K562 (cell line): ENCODE results near the gene PDE4DIP. TPM values are rescaled to one million over a fixed set of nuclear protein-coding genes. Genes with fewer than 3 reads are reported as not detected.
A peak's percentile ranks its signal among the peaks of the same experiment; 100 is the strongest.
"Not testable (repeated sequence)": the region's sequence is repeated elsewhere in the genome, so short reads cannot be mapped to it uniquely, and the experiment has no call there.

Experiments used
- ATAC-seq: fragments of 200-7000 bp; cut with Tn5 transposase; 3 replicates; pipeline ENCODE4 v1.9.1; 2020; ENCODE audit warnings: moderate library complexity
- BruUV-seq: library from RNA; stranded (reverse); fragments of 400-500 nt; replicated peaks from 2 replicates; lab custom pipeline; 2021; lab: Mats Ljungman, UMichigan
- CTCF ChIA-PET: fragments of 300-600 bp; formaldehyde crosslinking; extraction: SDS; loops from one replicate; lab custom pipeline; 2021; ENCODE audit warnings: low intra/inter-chr PET ratio; lab: Yijun Ruan, JAX
- POLR2A ChIA-PET: fragments of 300-600, 350-650 bp; sonication (Branson Sonifier 250); formaldehyde crosslinking; extraction: SDS; loops from one replicate; lab custom pipeline; 2021; ENCODE audit warnings: antibody characterized with exemption, inconsistent platforms; lab: Yijun Ruan, JAX
- DNase-seq, 4 experiments: peaks; one replicate each; pipeline versions ENCODE4 v3.0.0 to v3.0.0-alpha.2; 2011 to 2018; ENCODE audit warnings: low spot score in 3 of 4, mixed read lengths in 3 of 4; ENCODE audit errors: extremely low read depth in 1 of 4
- FAIRE-seq: peaks from 2 replicates; lab custom pipeline; 2011; peaks lifted over from hg19 to GRCh38; lab: Jason Lieb, UNC
- H2AFZ ChIP-seq: 2 replicates; pipeline ENCODE4 v1.6.0; 2011; ENCODE audit warnings: low read depth, low read length, control low read depth, inconsistent platforms
- H3K27ac ChIP-seq: fragments of 200-600 bp; 3 replicates; pipeline ENCODE4 v1.8.0; 2011; ENCODE audit warnings: low read depth, mild to moderate bottlenecking, control low read depth, inconsistent platforms, low read length, moderate library complexity, mixed read lengths; ENCODE audit errors: extremely low read depth
- H3K27me3 ChIP-seq, 2 experiments: fragments of 300-600 bp in 1 of 2; 2 replicates in 1 of 2; 3 replicates in 1 of 2; pipeline versions ENCODE4 v1.6.0 to v1.8.0; 2011; ENCODE audit warnings: inconsistent platforms in 2 of 2, low read length in 2 of 2, mild to moderate bottlenecking in 1 of 2, mixed read lengths in 1 of 2, moderate library complexity in 1 of 2; ENCODE audit not compliant: control insufficient read depth in 2 of 2, insufficient read depth in 2 of 2
- H3K36me3 ChIP-seq: fragments of 300-600 bp; 3 replicates; pipeline ENCODE4 v1.8.0; 2011; ENCODE audit warnings: mild to moderate bottlenecking, low read length, inconsistent platforms; ENCODE audit not compliant: control insufficient read depth, insufficient read depth
- H3K4me1 ChIP-seq, 2 experiments: fragments of 200-600 bp in 1 of 2; replicated peaks in 1 of 2; 2 replicates in 1 of 2; 3 replicates in 1 of 2; pipeline versions ENCODE4 v1.5.1 to v1.8.0; 2011; ENCODE audit warnings: inconsistent platforms in 2 of 2, low read length in 2 of 2, mild to moderate bottlenecking in 1 of 2, mixed read lengths in 1 of 2, moderate library complexity in 1 of 2; ENCODE audit not compliant: control insufficient read depth in 2 of 2, insufficient read depth in 2 of 2
- H3K4me2 ChIP-seq: 2 replicates; pipeline ENCODE4 v1.6.1; 2011; ENCODE audit warnings: low read length, control low read depth, inconsistent platforms, mixed read lengths; ENCODE audit not compliant: insufficient read depth
- H3K4me3 ChIP-seq: fragments of 200-600 bp; sonication (generic), shearing (Covaris generic); 2 replicates; pipeline ENCODE4 v1.5.1; 2016; ENCODE audit warnings: control low read depth, inconsistent platforms
- H3K79me2 ChIP-seq: fragments of 200-600 bp; 3 replicates; pipeline ENCODE4 v1.8.0; 2011; ENCODE audit warnings: low read length, inconsistent platforms; ENCODE audit not compliant: control insufficient read depth, insufficient read depth
- H3K9ac ChIP-seq, 2 experiments: 2 replicates each; pipeline versions ENCODE4 v1.6.0 to v1.6.1; 2011; ENCODE audit warnings: low read depth in 2 of 2, low read length in 2 of 2, control low read depth in 1 of 2, inconsistent platforms in 1 of 2, mild to moderate bottlenecking in 1 of 2, mixed read lengths in 1 of 2; ENCODE audit not compliant: insufficient read depth in 1 of 2
- H3K9me1 ChIP-seq: one replicate; pipeline ENCODE4 v1.6.0; 2011; ENCODE audit warnings: inconsistent platforms, mild to moderate bottlenecking, low read length, moderate library complexity; ENCODE audit not compliant: control insufficient read depth, insufficient read depth
- H3K9me3 ChIP-seq: replicated peaks from 2 replicates; pipeline ENCODE4 v1.5.1; 2011; ENCODE audit warnings: low read depth, low read length, inconsistent platforms; ENCODE audit not compliant: control insufficient read depth, insufficient read depth
- H4K20me1 ChIP-seq: replicated peaks from 2 replicates; pipeline ENCODE4 v1.6.1; 2011; ENCODE audit warnings: low read length, inconsistent platforms, mixed read lengths; ENCODE audit not compliant: control insufficient read depth, insufficient read depth
- WGBS: fragments of 100-300 bp; shearing (Covaris generic); methylation state at CpG from one replicate; pipeline ENCODE4 v1.1.6; 2016; ENCODE audit warnings: low coverage, mixed read lengths; ENCODE audit not compliant: insufficient coverage; ENCODE audit errors: missing lambda C conversion rate; 5-methylcytosine and 5-hydroxymethylcytosine counted together
- in situ Hi-C: fragments of 300-500 bp; cut with MboI; formaldehyde crosslinking; loops from 4 replicates; pipeline ENCODE4 v1.15.0; 2018; ENCODE audit warnings: inconsistent platforms, mixed read lengths
- intact Hi-C: fragments of 100-400 bp; cut with micrococcal nuclease; formaldehyde crosslinking; loops from 2 replicates; pipeline ENCODE4 v1.14.2; 2022
- polyA plus RNA-seq, 8 experiments: library from polyadenylated mRNA; depleted of rRNA in 4 of 8; stranded (reverse) in 5 of 8; unstranded in 3 of 8; fragments of >200 nt; fragmentation: Nextera tagmentation in 2 of 8; fragmentation: Illumina TruSeq in 1 of 8; extraction: Ambion mirVana in 2 of 8; extraction: Trizol in 1 of 8; gene quantifications; 2 replicates each; pipeline versions ENCODE4 v1.2.1 to v1.2.3, GENCODE V29; 2011 to 2014; ENCODE audit warnings: inconsistent platforms in 1 of 8, missing spikeins in 1 of 8
- total RNA-seq, 7 experiments: library from RNA; depleted of rRNA in 6 of 7; stranded (reverse); fragments of >200 nt in 6 of 7; fragmentation: Illumina TruSeq in 2 of 7; extraction: Trizol in 2 of 7; gene quantifications; 2 replicates each; pipeline versions ENCODE4 v1.2.1 to v1.2.3, GENCODE V29; 2011 to 2021; ENCODE audit warnings: low replicate concordance in 1 of 7

Gene PDE4DIP
- total and polyA plus RNA-seq, 9 of the 15 experiments (the other 6 are each of a cell fraction or from before 2014, with no cell fraction given) = 148 to 355 (median 260) TPM

DNA sequence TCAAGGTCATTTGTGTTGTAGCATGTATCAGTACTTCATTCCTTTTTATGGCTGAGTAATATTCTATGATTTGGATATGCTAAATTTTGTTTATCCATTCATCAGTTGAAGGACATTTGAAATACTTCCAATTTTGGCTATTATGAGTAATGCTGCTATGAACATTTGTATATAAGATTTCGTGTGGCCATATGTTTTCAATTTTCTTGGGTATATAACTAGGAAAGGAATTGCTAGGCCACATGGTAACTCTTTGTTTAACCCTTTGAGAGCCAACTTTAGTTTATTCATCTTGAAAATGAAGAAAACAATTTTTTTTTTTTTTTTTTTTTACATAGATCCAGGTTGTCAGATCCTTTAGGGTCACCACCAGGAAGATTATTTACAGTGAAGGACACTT lies 37.0 kb downstream of the PDE4DIP start:
- ATAC-seq, H3K36me3 ChIP-seq, H3K27ac ChIP-seq, H2AFZ ChIP-seq, H3K4me2 ChIP-seq, H3K79me2 ChIP-seq, H3K4me3 ChIP-seq, in situ Hi-C loops, DNase-seq, H3K27me3 ChIP-seq, BruUV-seq, H3K4me1 ChIP-seq, H4K20me1 ChIP-seq, POLR2A ChIA-PET, FAIRE-seq, CTCF ChIA-PET, intact Hi-C loops, H3K9me1 ChIP-seq, H3K9ac ChIP-seq, H3K9me3 ChIP-seq: not testable (repeated sequence)
- no CpG with 5 or more reads among the region's 1 CpG for WGBS

DNA sequence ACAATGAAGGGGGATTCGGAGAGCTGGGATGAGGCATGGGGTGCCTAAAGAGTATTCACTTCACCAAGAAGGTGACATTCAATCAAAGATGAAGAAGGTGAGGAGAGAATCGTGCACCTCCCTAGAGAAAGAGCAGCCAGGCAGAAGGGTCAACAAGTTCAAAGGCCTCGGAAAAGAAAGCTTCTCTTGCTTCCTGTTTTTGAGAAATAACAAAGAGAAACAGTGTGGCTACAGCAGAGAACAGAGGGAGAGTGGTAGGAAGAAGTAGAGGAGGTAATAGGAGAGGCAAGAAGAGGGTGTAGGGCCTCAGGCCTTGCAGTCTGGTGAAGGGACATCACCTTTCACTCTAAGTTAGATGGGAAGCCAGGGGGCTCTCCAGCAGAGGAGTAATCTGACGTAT lies 41.0 kb downstream of the PDE4DIP start:
- BruUV-seq, in situ Hi-C loops, DNase-seq: not testable (repeated sequence)

DNA sequence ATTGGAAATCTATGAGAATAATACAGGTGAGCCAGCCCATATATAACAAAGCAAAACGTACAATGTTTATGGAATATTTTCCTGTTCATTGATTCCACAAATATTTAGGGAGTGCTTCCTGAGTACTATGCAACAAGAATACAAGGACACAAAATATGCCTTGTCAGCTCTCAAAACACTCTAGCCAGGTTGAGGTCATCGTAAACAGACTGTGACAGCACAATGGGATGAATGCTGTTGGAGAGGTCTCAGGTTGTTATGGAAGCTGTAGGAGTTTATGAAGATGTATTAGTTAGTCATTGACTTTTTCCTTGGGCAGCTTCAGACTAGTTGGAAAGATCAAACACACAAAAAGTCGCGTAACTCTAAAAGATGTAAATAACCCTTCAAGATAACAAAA lies 42.1 kb downstream of the PDE4DIP start:
- H3K9me3 ChIP-seq, H3K79me2 ChIP-seq, CTCF ChIA-PET, H3K4me1 ChIP-seq, H3K9ac ChIP-seq, DNase-seq, in situ Hi-C loops, H3K4me3 ChIP-seq, H3K27ac ChIP-seq, POLR2A ChIA-PET, intact Hi-C loops, H3K9me1 ChIP-seq, H3K4me2 ChIP-seq, H2AFZ ChIP-seq, H4K20me1 ChIP-seq, H3K36me3 ChIP-seq, BruUV-seq, H3K27me3 ChIP-seq: not testable (repeated sequence)
- no CpG with 5 or more reads among the region's 4 CpGs for WGBS
- FAIRE-seq (peak; percentile 77), ATAC-seq (peak; percentile 19)

More for the DNA sequence above, 41.0 kb downstream of the PDE4DIP start:
- H4K20me1 ChIP-seq, H3K4me1 ChIP-seq, CTCF ChIA-PET, H3K27ac ChIP-seq, POLR2A ChIA-PET, intact Hi-C loops, H3K4me2 ChIP-seq, H3K9me3 ChIP-seq, H3K9ac ChIP-seq, H3K27me3 ChIP-seq, H3K36me3 ChIP-seq, H3K9me1 ChIP-seq, H3K4me3 ChIP-seq, H3K79me2 ChIP-seq: not testable (repeated sequence)
- WGBS = 0% methylated on average over 2 of the region's 4 CpGs
- ATAC-seq (peak; percentile 4; the same call in 2 of the 3 replicates), FAIRE-seq (peak; percentile 19)
- 0 out of 2 replicates have a peak overlapping the region, but pooled peaks have one; percentile 55 for H2AFZ ChIP-seq

DNA sequence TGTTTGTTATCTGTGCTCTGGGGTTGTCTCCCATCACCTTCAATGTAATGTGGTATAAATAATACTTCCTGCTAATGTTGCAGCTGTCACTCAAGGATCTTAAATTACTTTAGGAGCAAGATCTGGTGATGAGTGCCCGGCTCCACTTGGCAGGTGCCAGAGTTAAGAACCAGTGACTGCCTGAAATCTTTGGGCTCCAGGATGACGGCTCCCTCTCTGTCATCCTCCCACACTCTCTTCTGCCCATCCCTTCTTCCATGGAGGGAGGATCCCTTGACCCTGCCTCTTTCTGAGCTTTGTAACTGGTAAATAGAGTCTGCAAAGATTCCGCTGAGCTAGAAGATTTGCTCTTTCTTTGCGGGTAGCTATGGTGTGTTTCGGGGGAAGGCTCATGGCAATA lies 44.4 kb downstream of the PDE4DIP start:
- H3K27me3 ChIP-seq, in situ Hi-C loops, H3K4me2 ChIP-seq, CTCF ChIA-PET, intact Hi-C loops, H3K9me3 ChIP-seq, H3K9me1 ChIP-seq, H3K79me2 ChIP-seq, H3K4me1 ChIP-seq, H3K4me3 ChIP-seq, POLR2A ChIA-PET, DNase-seq, H2AFZ ChIP-seq, H3K27ac ChIP-seq, H4K20me1 ChIP-seq, H3K36me3 ChIP-seq, FAIRE-seq, H3K9ac ChIP-seq: not testable (repeated sequence)
- ATAC-seq = peak; percentile 30
- no CpG with 5 or more reads among the region's 5 CpGs for WGBS
- BruUV-seq = TSS peak; percentile 87
